SK-N-DZ (cell line): Measurements from ENCODE around the gene CELSR1.
"Not testable (repeated sequence)": the region's sequence is repeated elsewhere in the genome, so short reads cannot be mapped to it uniquely, and the experiment has no call there.

Source experiments
- DNase-seq: peaks from one replicate; pipeline ENCODE4 v3.0.0-alpha.2; 2015; ENCODE audit warnings: low spot score

CELSR1 gene

GRCh38 chr22:46329616-46330015 lies 207.8 kb downstream of the CELSR1 start:
- no peak for DNase-seq

DNA sequence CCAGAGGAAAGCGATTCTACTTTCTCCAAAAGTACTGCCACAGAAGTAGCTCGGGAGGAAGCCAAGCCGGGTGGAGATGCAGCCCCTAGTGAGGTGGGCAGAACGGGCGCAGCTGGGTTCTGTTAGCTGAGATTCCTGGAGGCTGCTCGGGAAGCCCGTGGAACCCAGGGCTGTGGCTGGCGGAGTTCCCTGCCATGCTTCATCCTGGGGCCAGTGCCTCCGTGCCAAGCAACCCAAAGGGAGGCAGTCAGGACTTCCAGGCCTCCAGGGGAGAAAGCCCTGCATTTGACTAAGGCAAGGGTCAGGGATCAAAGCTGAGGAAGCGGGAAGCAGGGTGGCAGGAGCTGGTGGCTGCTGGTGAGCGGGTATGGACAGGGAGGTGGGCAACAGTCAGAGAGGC lies 208.6 kb downstream of the CELSR1 start:
- no peak for DNase-seq

DNA sequence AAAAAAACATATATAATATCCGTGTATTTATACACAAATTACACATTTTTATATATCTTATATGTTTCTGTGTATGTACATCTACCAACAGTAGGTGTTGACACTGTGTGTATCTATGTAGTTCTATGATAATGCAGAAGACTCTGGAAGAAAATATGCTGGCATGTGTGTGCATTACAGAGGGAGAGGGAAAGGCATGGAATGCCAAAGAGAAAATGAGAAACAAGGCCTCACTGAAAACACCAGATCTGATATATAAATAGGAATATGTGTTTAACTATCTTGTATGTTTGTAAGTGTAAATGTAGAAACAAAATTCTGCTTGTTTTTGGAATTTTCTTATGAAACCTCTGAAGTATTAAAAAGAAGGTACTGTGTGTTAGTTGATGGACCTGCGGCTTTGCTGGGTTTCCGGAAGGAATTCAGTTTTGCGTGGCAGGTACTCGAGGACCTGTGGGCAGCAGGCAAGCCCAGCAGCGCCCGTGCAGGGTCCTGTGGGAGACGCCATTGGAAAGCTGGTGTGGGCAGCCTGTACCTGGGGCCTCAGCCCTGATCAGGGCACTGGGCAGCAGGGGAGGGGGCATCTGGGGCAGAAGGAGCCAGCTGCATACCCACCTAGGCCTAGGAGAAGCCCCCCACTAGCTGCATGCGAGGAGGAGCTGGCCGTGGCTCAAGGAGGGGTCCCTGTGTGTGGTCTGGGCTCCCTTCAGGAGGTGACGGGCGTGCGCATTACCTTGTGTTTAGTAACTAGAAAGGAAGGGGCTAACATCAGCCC lies 209.5 kb downstream of the CELSR1 start:
- DNase-seq = no peak

- DNase-seq = no peak
Measured at GRCh38 chr22:46326066-46326680, 211.2 kb downstream of the CELSR1 start.

GRCh38 chr22:46323162-46323561 lies 214.3 kb downstream of the CELSR1 start:
- DNase-seq = no peak

GRCh38 chr22:46322711-46323110 lies 214.7 kb downstream of the CELSR1 start:
- no peak for DNase-seq

GRCh38 chr22:46320716-46321386 lies 216.6 kb downstream of the CELSR1 start:
- DNase-seq = no peak

- no peak for DNase-seq
Measured at GRCh38 chr22:46320166-46320710, 217.2 kb downstream of the CELSR1 start.

DNA sequence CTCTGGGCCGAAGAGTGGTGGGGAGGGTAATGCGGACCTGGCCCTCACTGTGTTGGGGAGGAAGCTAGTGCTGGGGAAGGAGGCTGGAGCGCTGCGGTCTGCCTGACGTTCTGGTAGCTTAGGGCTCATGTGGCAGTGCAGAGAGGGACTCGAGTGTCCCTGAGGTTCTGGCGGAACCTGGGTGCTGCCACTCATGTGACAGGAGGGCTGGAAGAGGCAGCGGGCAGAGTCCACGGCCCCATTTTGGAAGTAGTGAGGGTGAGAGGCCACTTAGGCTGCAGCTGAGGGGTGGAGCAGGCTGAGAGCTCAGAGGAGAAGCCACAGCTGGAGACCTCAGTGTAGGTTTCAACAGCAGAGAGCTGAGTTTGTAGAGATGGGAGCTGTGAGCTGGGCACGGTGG lies 218.1 kb downstream of the CELSR1 start:
- DNase-seq = no peak

DNA sequence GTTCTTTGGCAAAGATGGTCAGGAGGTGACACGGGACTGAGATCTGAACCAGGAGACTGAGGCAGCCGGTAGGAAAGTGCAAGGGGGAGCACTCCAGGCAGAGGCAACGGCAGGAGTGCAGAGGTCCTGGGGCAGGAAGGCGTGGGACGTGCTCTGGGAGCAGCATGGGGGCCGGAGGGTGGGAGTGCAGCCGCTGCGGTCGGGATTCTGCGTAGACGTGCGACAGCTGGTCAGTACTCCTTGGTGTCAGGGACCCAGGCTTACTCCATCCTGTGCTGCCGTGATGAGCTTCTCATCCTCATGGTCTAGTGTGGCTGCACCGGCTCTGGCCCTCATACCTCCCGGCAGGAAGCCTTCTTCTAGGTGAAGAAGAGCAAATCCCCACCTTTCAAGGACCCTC lies 218.8 kb downstream of the CELSR1 start:
- no peak for DNase-seq

GRCh38 chr22:46317646-46318045 lies 219.8 kb downstream of the CELSR1 start:
- DNase-seq = no peak

- DNase-seq = no peak
Measured at GRCh38 chr22:46315976-46316375, 221.4 kb downstream of the CELSR1 start.

- DNase-seq = not testable (repeated sequence)
Measured at GRCh38 chr22:46312848-46313247, 224.6 kb downstream of the CELSR1 start.

DNA sequence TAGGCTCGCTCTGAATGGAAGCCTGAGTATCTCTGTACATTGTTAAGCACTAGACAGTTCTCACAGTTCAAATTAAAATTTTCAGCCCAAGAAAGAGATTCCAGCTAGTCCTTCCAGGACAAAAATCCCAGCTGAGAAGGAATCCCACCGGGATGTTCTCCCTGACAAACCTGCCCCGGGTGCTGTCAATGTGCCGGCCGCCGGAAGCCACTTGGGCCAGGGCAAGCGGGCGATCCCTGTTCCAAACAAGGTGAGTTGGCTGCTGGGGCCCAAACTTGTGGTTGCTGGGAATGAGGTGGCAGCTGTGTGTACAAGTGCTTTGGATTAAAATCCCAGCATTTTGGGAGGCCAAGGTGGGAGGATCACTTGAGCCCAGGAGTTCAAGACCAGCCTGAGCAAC lies 225.4 kb downstream of the CELSR1 start:
- no peak for DNase-seq
